Measurements from ENCODE around the gene RHO.
"Not testable (repeated sequence)": the region's sequence is repeated elsewhere in the genome, so short reads cannot be mapped to it uniquely, and the experiment has no call there.

RHO gene

GRCh38 chr3:129543156-129543790 lies 14.8 kb downstream of the RHO start, which contains the start of gene H1-8:
TSS of gene H1-8 (plus strand) at chr3:129543175. CDS start at chr3:129543219, 44 bp downstream.
- no peak for DNase-seq (ENCODE audit: low read depth in 3 of 3)

DNA sequence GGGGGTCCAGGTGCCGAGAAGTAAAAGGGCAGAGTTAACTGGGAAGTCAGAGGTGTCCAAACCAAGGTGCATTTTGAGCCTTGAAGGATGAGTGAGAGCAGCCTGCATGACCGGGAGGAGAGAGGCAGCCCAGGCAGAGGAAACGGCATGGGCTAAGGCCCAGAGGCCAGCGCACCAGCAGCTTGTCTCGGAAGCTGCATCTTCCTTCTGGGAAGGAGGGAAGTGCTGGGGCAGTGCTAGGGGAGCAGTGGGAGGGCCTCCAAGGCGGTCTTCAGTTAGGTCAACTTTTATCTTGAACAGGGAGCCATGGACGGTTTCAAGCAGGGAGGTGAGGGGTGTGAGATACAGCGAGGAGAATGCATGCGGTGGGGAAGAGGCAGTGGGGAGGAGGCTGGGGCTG lies 15.6 kb downstream of the RHO start:
- no peak for DNase-seq (ENCODE audit: low read depth in 3 of 3)

GRCh38 chr3:129545951-129546350 lies 17.5 kb downstream of the RHO start:
- DNase-seq (ENCODE audit: low read depth in 3 of 3): not testable (repeated sequence)

DNA sequence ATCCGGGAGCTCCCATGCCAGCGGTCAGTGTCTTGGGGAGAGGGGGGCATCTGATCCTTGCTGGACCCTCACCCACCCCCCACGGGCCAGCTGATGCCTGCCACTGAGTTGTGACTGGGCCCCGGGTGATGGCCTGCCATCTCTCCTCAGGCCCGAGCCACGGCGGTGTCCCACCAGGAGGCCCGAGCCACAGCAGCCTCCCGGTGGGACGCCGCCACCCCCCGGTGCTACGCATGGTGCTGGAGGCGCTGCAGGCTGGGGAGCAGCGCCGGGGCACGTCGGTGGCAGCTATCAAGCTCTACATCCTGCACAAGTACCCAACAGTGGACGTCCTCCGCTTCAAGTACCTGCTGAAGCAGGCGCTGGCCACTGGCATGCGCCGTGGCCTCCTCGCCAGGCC lies 18.8 kb downstream of the RHO start:
- no peak for DNase-seq (ENCODE audit: low read depth in 3 of 3)

DNA sequence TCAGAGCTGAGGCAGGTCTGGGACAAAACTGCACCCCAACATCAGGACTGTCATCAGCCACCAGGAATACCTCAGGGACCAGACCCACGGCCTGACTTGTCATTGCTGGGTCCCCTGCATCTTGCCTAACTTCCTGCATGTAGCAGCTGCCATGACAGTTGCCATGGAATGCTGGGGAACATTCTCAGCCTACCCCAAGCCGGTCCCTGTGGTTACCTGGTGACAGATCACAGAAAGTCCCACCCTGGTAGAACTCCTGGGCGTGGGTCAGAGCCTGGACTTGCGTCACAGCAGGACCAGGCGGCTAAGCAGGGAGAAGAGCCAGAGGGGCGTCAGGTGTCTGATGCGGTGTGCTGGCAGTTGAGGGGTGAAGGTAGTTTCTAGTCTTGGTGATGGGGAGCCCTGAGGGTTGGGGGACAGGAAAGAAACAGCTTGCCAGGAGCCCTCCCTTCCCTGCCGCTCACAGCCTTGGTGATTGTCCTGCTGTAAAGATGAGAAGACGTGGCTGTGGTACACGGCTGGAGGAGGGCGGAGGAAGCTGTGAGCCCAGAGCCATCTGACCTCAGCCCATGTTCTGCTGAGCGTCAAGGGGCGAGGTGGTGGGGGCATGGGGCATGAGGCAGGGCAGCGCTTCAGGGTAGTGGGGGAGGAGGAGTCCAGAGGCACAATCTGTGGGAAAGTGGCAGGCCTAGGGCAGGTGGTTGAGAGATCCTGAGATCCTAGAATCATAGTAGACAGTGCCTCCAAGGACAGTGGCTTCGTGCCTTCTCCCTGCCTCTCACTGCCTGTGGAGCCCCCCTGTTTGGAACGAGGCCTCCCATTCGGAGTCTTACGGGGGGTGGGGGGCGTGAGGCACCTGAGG lies 19.9 kb downstream of the RHO start:
- no peak for DNase-seq (ENCODE audit: low read depth in 3 of 3)

DNA sequence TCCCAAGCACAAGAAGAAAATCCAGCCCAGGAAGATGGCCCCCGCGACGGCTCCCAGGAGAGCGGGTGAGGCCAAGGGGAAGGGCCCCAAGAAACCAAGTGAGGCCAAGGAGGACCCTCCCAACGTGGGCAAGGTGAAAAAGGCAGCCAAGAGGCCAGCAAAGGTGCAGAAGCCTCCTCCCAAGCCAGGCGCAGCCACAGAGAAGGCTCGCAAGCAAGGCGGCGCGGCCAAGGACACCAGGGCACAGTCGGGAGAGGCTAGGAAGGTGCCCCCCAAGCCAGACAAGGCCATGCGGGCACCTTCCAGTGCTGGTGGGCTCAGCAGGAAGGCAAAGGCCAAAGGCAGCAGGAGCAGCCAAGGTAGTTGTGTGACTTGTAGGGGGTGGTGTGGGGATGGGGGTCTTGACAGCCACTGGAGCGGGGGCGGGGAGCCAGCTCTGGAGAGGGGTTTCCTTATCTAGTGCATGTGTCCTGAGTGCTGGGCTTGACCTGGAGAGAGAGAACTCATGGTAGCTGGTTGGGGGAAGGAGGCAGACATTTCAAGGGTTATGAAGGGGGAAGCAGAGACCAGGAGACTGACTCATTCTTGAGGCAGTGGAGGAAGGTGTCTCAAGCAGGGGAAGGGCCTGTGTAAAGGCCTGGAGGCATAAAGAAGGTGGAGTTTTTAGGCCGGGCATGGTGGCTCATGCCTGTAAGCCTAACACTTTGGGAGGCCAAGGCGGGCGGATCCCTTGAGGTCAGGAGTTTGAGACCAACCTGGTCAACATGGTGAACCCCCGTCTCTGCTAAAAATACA lies 20.8 kb downstream of the RHO start:
- DNase-seq (ENCODE audit: low read depth in 3 of 3): no peak

GRCh38 chr3:129549805-129550204 lies 21.4 kb downstream of the RHO start:
- DNase-seq (ENCODE audit: low read depth in 3 of 3): no peak

- no peak for DNase-seq (ENCODE audit: low read depth in 3 of 3)
Observed at GRCh38 chr3:129552287-129553050, 24.0 kb downstream of the RHO start.

GRCh38 chr3:129553171-129553570 lies 24.7 kb downstream of the RHO start:
- no peak for DNase-seq (ENCODE audit: low read depth in 3 of 3)

GRCh38 chr3:129553719-129554118 lies 25.3 kb downstream of the RHO start:
- DNase-seq (ENCODE audit: low read depth in 3 of 3): no peak

- DNase-seq (ENCODE audit: low read depth in 3 of 3): no peak
Observed at GRCh38 chr3:129554356-129555152, 26.1 kb downstream of the RHO start.

DNA sequence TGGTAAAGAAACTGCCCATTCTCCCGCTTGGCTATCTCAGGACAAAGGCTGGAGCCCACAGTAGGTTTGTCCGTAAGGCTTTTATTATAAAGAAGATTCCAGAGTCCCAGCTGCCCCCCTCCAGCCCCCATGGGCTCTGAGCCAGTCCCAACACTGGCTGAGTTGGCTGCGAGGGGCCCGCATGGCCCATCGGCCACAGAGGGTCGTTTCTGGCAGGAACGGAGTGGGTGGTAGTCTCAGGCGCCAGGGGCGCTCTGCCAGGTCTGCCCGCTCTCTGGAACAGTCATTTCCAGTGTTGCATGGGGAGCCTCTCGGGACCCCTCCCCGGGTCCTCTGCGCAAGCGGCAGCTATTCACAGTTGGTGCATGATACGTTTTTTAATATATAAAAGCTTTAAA lies 26.7 kb downstream of the RHO start:
- no peak for DNase-seq (ENCODE audit: low read depth in 3 of 3)

GRCh38 chr3:129555616-129556357 lies 27.3 kb downstream of the RHO start:
- DNase-seq (ENCODE audit: low read depth in 3 of 3): no peak

DNA sequence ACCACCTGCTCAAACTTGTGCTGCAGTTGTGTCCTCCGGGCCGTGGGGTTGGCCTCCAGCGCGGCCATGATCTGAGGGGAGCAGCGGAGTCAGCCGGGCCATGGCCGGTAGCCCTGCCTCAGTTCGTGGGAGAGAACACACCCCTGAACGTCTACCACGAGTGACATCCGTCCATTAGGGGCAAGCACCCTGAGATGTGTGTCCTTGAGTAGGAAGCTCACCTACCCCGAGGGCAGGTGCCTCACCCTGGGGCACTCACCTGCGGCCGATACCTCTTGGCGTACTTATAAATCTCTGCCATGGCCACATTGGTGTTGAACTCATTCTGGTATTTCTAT lies 27.9 kb downstream of the RHO start:
- DNase-seq (ENCODE audit: low read depth in 3 of 3): no peak

GRCh38 chr3:129556890-129557547 lies 28.6 kb downstream of the RHO start:
- DNase-seq (ENCODE audit: low read depth in 3 of 3): no peak

DNA sequence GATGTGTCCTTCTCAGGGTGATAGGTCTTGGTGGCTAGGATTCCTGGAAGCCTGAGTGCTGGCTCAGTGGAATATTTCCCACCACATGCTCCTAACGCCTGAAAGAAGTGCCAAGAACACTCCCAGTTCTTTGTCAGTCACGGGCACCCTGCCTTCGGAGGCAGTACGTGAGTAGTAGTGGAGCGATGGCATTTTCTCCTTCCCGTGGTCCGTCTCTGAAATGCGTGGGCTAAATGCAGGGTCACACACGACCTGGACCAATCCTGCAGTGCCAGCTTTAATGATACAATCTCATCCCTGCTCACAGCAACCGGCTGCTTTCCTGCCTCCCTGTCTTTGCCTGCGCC lies 29.1 kb downstream of the RHO start:
- no peak for DNase-seq (ENCODE audit: low read depth in 3 of 3)

DNA sequence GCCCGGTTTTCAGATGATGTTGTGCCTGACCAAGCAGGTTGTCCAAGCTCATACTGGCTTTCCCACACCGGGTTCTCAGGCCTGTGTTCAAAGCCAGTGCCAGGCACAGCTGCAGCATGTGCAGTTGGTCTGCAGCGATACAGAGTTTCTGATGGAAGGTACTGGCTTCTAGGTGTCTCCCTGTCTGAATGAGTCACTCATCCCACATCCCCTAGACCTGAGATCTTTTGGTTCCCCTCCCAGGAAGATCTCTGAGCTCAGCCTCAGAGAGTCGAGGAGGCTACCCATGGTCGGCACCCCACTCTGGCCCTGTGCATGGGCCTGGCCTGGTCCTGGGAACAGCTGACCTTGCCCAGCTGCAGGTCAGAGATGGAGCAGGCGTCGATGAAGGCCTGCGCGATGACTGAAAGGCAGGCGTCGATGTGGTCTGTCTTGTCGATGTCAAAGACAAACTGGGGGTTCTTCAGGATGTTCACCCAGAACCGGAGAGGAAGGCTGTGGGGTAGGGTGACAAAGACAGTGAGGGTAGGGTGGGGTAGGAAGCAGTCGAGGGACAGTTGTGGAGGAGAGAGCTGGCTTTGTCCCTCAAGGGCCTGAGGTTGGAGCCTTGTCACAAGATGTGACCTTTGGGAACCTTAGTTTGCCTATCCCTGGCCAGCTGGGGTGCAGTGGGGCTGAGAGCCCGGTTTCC lies 29.8 kb downstream of the RHO start:
- DNase-seq (ENCODE audit: low read depth in 3 of 3): no peak

DNA sequence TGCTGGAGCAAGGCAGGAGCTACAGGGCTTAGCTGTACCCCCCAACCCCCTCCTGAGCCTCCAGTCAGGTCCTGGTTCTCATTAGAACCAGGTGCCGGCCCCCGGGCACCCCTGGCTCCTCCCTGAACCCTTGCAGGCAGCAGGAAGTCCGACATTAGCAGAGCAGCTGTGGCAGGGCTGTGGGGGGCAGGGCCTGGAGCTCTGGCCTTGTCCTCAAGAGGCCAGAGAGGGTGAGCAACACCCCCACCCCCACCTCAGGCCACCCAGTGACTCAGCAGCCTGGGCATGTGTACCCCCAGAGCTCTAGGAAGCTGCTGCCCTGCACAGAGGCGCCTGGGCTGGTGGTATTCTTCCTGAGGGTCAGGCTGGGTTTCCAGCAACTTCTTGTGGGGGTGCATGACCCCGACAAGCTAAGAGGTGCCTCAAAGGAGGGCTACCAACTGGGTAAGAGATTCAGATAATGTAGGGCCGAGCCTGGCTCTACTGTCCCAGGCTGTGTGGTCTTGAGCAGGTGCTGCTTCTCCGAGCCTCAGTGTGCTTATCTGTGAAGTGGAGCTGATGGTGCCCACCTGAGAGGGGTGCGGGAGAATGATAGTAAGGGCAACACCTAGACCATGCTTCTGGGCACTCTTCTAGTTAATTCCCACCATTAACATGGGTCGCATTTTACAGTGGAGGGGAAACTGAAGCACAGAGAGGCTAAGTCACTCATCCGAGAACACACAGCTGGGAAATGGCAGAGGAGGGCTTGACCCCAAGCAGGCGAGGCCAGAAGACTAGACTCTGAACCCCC lies 30.5 kb downstream of the RHO start:
- no peak for DNase-seq (ENCODE audit: low read depth in 3 of 3)

All from stimulated activated CD4-positive, alpha-beta T cell treated with anti-CD3 and anti-CD28 coated beads, TNF-alpha, amount 100 ng/mL, for 48 hours (primary cell).